ENCODE results near the gene TBX4. TPM values are rescaled to one million over a fixed set of nuclear protein-coding genes. Genes with fewer than 3 reads are reported as not detected.

Gene TBX4
- total RNA-seq, 1 donor from 2014 or later: 8.4 TPM

DNA sequence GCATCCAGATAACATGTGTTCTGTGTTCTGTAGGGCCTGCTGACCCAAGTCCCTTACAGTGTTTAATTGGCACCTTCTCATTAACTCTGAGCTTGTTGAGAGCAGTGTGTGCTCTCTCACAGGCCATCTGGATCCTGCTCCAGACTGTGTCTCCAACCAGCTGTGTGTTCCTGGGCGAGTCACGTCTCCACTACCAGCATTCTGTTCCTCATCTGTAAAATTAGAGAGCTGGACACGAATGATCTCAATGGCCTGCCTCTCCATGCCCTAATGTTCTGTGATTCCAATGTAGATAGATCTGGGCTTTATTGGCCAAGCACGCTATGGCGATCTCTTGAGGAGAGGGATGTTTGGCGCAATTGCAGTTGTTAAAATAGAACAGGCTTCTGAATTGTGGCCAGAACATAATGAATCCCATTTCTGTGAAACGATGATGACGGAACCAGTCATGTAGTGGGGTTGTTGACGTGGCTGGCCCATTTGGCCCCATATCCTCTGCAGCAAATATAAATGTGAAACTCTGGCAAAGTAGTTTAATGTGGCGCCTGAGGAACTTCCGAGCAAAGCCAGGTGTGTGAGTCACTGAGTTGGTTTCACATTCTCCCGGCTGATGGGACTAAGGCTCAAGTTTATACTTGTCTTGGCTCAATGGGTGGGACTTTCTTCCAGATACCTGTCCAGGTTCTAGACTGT lies 22.2 kb downstream of the TBX4 start:
- H3K9ac ChIP-seq (ENCODE audit: low read depth in 1 of 3, low read length in 3 of 3): no peak overlapping the region
- no peaks in the 10 kb centered on the region for H3K4me1 ChIP-seq (ENCODE audit: control insufficient read depth in 3 of 3, insufficient read depth in 3 of 3, low read length in 3 of 3)
- no peak overlapping the region for H3K4me3 ChIP-seq (ENCODE audit: low read length in 3 of 3)
- no peaks in the 10 kb centered on the region for H3K9me3 ChIP-seq (ENCODE audit: control insufficient read depth in 3 of 3, low read length in 3 of 3)
- H3K27ac ChIP-seq (ENCODE audit: low read depth, low read length): no peak overlapping the region
- peaks cover 14 to 17% (median 14%) of the 10 kb centered on the region in 3 donors for H3K27me3 ChIP-seq (ENCODE audit: control insufficient read depth in 3 of 3, insufficient read depth in 3 of 3, low read length in 3 of 3)
- H3K36me3 ChIP-seq (ENCODE audit: control insufficient read depth in 3 of 3, insufficient read depth in 3 of 3, low read length in 3 of 3): no peaks in the 10 kb centered on the region

DNA sequence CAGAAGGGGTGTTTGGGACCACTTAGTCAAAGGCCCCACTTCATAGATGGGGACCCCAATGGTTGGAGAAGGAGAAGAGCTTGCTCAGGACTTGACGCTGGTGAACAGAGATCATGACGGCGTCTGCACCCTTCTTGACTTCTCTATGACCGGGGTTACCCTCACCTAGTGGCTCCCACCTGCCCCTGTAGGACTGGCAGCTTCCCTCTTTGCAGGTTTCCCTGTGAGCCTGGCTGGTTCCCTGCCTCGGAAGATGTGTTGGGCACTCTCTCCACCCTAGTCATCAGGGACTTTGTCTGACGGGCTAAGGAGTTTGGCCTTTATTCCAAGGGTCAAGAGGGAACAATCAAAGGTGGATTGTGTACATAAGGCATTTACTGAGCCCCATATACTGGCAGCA lies 22.7 kb downstream of the TBX4 start:
- H3K4me3 ChIP-seq (ENCODE audit: low read length in 3 of 3): no peak overlapping the region
- no peak overlapping the region for H3K27ac ChIP-seq (ENCODE audit: low read depth, low read length)
- peaks cover 14 to 17% (median 14%) of the 10 kb centered on the region in 3 donors for H3K27me3 ChIP-seq (ENCODE audit: control insufficient read depth in 3 of 3, insufficient read depth in 3 of 3, low read length in 3 of 3)
- no peak overlapping the region for H3K9ac ChIP-seq (ENCODE audit: low read depth in 1 of 3, low read length in 3 of 3)
- no peaks in the 10 kb centered on the region for H3K4me1 ChIP-seq (ENCODE audit: control insufficient read depth in 3 of 3, insufficient read depth in 3 of 3, low read length in 3 of 3)
- no peaks in the 10 kb centered on the region for H3K9me3 ChIP-seq (ENCODE audit: control insufficient read depth in 3 of 3, low read length in 3 of 3)
- no peaks in the 10 kb centered on the region for H3K36me3 ChIP-seq (ENCODE audit: control insufficient read depth in 3 of 3, insufficient read depth in 3 of 3, low read length in 3 of 3)

DNA sequence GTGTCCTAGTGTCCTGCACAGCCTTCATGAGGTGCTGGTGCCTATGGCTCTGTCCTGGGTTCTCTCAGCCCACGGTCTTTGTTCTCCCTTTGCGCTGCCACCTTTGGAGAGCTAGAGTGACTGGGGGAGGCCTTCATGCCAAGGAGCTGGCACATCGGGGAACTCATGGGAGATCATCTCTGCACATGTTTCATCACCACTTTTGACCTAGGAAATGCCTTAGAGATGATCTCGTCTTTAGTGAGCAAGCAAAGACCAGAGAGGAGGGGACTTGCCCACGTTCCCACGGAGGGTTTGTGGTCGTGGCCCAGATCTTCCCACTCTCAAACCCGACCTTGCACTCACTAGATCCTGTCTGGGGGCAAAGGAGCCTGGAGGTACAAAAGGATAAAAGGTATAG lies 23.5 kb downstream of the TBX4 start:
- Histone ChIP-seq H3K27ac (ENCODE audit: low read depth, low read length) (no peak overlapping the region), H3K4me3 (ENCODE audit: low read length in 3 of 3) (no peak overlapping the region), H3K9ac (ENCODE audit: low read depth in 1 of 3, low read length in 3 of 3) (no peak overlapping the region), H3K36me3 (ENCODE audit: control insufficient read depth in 3 of 3, insufficient read depth in 3 of 3, low read length in 3 of 3) (no peaks in the 10 kb centered on the region), H3K9me3 (ENCODE audit: control insufficient read depth in 3 of 3, low read length in 3 of 3) (no peaks in the 10 kb centered on the region), H3K27me3 (ENCODE audit: control insufficient read depth in 3 of 3, insufficient read depth in 3 of 3, low read length in 3 of 3) (peaks cover 14 to 17% (median 14%) of the 10 kb centered on the region in 3 donors), H3K4me1 (ENCODE audit: control insufficient read depth in 3 of 3, insufficient read depth in 3 of 3, low read length in 3 of 3) (no peaks in the 10 kb centered on the region)

DNA sequence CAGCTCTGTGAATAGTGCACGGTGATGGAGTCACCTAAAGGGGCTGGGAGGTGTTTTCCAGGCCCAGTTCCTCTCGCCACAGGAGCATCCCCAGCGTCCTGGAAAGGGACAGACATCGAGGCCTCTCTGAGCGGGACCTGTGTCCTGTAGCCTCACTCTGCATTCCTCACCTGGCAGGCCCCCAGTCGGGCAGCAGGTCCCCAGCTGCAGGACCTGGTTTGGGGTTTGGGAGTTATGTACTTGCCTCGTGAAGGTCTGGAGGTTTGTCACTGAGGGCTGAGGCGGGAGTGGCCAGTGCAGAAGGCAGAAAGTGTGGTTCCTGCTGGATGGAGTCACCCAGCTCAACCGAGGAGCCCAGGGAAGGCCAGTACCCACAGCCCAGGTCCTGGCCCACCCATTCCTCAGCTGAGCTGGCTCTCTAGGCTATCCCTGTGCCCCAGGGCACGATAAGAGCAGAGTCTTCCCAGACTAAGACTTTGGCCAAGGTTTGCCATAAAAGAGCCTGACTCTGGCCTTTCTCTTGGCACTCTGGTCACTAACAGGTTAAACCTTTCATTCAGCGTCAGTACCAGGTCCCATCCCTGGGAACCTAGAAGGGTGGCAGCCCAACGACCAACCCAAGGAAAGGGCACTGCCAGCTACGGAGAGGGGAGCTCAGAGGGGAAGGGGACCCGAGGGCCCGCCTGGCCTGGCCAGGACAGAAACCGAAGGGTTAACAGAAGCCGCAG lies 24.4 kb downstream of the TBX4 start:
- Histone ChIP-seq H3K4me1 (ENCODE audit: control insufficient read depth in 3 of 3, insufficient read depth in 3 of 3, low read length in 3 of 3) (no peaks in the 10 kb centered on the region), H3K9ac (ENCODE audit: low read depth in 1 of 3, low read length in 3 of 3) (no peak overlapping the region), H3K36me3 (ENCODE audit: control insufficient read depth in 3 of 3, insufficient read depth in 3 of 3, low read length in 3 of 3) (no peaks in the 10 kb centered on the region), H3K27me3 (ENCODE audit: control insufficient read depth in 3 of 3, insufficient read depth in 3 of 3, low read length in 3 of 3) (peaks cover 14 to 17% (median 14%) of the 10 kb centered on the region in 3 donors), H3K4me3 (ENCODE audit: low read length in 3 of 3) (no peak overlapping the region), H3K27ac (ENCODE audit: low read depth, low read length) (no peak overlapping the region), H3K9me3 (ENCODE audit: control insufficient read depth in 3 of 3, low read length in 3 of 3) (no peaks in the 10 kb centered on the region)

DNA sequence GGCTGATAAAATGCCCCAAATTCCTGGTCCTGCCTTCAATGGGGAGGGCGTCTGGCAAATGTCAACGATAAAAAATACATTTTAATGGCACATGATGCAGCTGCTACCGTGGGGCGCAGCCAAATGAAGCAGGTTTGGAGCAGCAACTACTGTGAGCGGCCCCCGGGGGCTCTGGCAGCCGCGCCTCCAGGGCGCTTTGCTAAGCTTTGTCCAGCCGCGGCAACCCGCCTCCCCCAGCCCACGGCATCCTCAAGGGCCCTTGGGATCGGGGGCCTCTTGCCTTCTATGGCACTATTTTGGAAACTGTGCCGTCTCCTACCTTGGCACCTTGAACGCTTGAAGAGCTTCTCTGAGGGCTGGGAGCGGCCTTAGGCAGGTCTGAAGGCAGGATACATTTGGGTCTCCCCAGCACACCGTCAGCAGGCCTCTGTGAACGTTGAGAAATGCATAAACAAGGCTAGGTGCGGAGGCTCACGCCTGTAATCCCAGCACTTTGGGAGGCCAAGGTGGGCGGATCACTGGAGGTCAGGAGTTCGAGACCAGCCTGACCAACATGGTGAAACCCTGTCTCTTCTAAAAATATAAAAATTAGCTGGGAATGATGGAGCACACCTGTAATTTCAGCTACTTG lies 25.1 kb downstream of the TBX4 start:
- Histone ChIP-seq H3K36me3 (ENCODE audit: control insufficient read depth in 3 of 3, insufficient read depth in 3 of 3, low read length in 3 of 3) (no peaks in the 10 kb centered on the region), H3K9ac (ENCODE audit: low read depth in 1 of 3, low read length in 3 of 3) (no peak overlapping the region), H3K27me3 (ENCODE audit: control insufficient read depth in 3 of 3, insufficient read depth in 3 of 3, low read length in 3 of 3) (peaks cover 14 to 17% (median 14%) of the 10 kb centered on the region in 3 donors), H3K4me3 (ENCODE audit: low read length in 3 of 3) (no peak overlapping the region), H3K9me3 (ENCODE audit: control insufficient read depth in 3 of 3, low read length in 3 of 3) (no peaks in the 10 kb centered on the region), H3K27ac (ENCODE audit: low read depth, low read length) (no peak overlapping the region), H3K4me1 (ENCODE audit: control insufficient read depth in 3 of 3, insufficient read depth in 3 of 3, low read length in 3 of 3) (no peaks in the 10 kb centered on the region)

DNA sequence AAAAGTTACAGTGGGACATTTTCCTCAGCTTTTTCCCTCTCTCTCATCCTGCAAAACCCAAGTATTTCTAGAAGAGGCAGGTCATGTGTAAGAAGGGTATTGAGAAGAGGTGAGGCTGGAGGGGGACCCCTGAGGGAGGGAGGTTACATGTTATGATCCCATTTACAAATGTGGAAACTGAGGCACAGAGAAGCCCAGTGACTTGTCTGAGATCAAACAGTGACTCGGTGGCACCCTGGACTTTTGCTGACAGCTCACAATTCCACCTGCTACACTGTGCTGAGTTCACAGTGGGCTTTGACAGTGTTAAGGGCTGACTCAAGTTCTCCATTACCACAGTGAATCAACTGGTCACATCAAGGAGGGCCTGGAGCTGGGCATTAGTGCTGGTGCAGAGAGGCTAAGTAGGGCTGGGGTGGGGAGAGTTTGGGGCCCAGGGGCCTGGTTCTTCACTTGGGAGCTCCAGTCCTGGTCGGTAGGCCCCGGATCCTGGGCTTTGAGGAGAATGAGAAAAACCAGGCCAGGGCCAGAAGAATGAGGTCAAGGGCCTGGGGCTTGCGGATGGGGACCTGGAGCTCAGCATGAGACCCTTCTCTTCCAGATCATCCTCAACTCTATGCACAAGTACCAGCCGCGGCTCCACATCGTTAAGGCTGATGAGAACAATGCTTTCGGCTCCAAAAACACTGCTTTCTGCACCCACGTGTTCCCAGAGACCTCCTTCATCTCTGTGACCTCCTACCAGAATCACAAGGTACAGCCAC lies 26.0 kb downstream of the TBX4 start:
- Histone ChIP-seq H3K9ac (ENCODE audit: low read depth in 1 of 3, low read length in 3 of 3) (no peak overlapping the region), H3K36me3 (ENCODE audit: control insufficient read depth in 3 of 3, insufficient read depth in 3 of 3, low read length in 3 of 3) (no peaks in the 10 kb centered on the region), H3K27me3 (ENCODE audit: control insufficient read depth in 3 of 3, insufficient read depth in 3 of 3, low read length in 3 of 3) (peaks cover 14 to 17% (median 14%) of the 10 kb centered on the region in 3 donors), H3K4me3 (ENCODE audit: low read length in 3 of 3) (no peak overlapping the region), H3K9me3 (ENCODE audit: control insufficient read depth in 3 of 3, low read length in 3 of 3) (no peaks in the 10 kb centered on the region), H3K4me1 (ENCODE audit: control insufficient read depth in 3 of 3, insufficient read depth in 3 of 3, low read length in 3 of 3) (no peaks in the 10 kb centered on the region), H3K27ac (ENCODE audit: low read depth, low read length) (no peak overlapping the region)

DNA sequence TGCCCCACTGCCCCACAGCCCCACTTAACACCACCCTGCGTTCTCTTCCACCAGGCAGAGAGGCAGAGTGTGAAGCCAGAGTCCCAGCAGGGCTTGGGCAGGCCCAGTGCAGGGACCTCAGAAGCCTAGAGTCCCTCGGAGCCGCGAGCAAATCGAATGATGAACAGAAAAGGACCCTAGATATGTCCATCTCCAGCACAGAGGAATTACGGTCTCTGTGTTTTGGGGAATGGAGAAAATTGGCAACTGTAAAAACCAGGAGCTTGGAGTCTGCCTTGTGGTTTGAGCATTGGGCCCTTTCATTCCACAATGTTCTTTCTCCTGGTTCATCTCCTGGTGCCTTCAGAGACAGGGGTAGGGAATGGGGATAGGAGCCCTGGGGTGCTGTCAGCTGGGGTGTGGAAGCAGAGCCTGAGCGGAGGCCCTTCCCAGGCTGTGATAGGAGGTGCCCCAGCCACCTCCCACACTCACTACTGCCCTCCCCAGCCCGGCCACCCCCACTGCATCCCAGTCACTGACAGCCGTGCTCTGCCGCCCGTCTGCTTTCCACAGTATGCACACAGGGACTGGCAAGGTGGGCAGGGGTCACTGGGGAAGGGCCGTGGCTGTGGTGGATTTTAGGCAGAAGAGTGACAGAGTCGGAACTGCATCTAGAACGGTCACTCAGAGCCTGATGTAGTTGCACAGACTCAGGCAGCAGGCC lies 26.7 kb downstream of the TBX4 start:
- Histone ChIP-seq H3K4me3 (ENCODE audit: low read length in 3 of 3) (no peak overlapping the region), H3K36me3 (ENCODE audit: control insufficient read depth in 3 of 3, insufficient read depth in 3 of 3, low read length in 3 of 3) (no peaks in the 10 kb centered on the region), H3K4me1 (ENCODE audit: control insufficient read depth in 3 of 3, insufficient read depth in 3 of 3, low read length in 3 of 3) (no peaks in the 10 kb centered on the region), H3K9me3 (ENCODE audit: control insufficient read depth in 3 of 3, low read length in 3 of 3) (no peaks in the 10 kb centered on the region), H3K27ac (ENCODE audit: low read depth, low read length) (no peak overlapping the region), H3K27me3 (ENCODE audit: control insufficient read depth in 3 of 3, insufficient read depth in 3 of 3, low read length in 3 of 3) (peaks cover 14 to 17% (median 14%) of the 10 kb centered on the region in 3 donors), H3K9ac (ENCODE audit: low read depth in 1 of 3, low read length in 3 of 3) (no peak overlapping the region)

DNA sequence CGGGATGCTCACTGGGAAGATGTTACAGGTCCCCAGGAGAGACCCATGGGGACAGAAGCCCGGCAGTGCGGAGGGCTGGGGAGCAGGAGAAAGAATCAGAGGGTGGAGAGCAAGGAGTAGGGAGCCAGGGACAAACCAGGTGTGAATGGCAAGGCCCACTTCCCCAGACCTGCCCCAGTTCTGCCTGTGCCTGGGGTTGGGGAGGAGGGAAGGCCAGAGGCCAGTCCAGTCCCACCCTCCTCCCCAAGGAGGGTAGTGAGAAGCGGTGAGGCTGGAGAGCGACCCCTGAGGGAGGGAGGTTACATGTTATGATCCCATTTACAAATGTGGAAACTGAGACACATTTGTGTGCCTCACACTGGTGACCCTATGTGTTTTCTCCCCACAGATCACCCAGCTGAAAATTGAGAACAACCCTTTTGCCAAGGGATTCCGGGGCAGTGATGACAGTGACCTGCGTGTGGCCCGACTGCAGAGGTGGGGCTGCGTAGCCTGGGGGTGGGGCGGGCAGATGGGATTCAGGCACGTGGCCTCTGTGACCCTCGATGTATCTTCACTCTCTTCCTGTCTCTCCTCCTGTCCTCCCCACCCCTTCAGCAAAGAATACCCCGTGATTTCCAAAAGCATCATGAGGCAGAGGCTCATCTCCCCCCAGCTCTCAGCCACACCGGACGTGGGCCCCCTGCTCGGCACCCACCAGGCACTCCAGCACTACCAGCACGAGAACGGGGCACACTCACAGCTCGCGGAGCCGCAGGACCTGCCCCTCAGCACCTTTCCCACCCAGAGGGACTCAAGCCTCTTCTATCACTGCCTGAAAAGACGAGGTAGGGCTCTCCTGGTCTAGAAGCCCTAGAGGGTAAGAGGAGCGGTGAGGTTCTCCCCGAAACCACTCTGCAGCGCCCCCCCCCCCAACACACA lies 27.5 kb downstream of the TBX4 start:
- H3K36me3 ChIP-seq (ENCODE audit: control insufficient read depth in 3 of 3, insufficient read depth in 3 of 3, low read length in 3 of 3): no peaks in the 10 kb centered on the region
- no peak overlapping the region for H3K4me3 ChIP-seq (ENCODE audit: low read length in 3 of 3)
- H3K9me3 ChIP-seq (ENCODE audit: control insufficient read depth in 3 of 3, low read length in 3 of 3): no peaks in the 10 kb centered on the region
- H3K4me1 ChIP-seq (ENCODE audit: control insufficient read depth in 3 of 3, insufficient read depth in 3 of 3, low read length in 3 of 3): no peaks in the 10 kb centered on the region
- H3K27ac ChIP-seq (ENCODE audit: low read depth, low read length): no peak overlapping the region
- peaks cover 14 to 17% (median 14%) of the 10 kb centered on the region in 3 donors for H3K27me3 ChIP-seq (ENCODE audit: control insufficient read depth in 3 of 3, insufficient read depth in 3 of 3, low read length in 3 of 3)
- no peak overlapping the region for H3K9ac ChIP-seq (ENCODE audit: low read depth in 1 of 3, low read length in 3 of 3)

DNA sequence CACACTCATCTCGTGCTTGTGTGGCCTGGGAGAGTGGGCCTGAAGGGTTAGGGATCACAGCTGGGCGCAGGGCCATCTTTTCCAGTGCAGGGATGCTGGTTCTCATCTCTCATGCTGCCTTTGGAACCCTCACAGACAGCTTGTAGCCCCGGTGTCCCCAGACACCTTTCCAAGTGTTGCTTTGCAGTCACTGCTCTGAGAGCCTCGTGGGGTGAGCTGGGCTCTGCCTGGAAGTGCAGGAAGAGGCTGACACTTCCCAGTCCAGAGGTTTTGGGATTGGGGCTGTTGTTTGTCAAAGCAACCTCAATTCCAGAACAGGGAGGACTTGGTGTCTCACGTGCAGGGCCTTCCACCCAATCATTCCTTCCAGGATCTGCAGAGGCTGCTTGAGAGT lies 28.2 kb downstream of the TBX4 start:
- H3K4me1 ChIP-seq (ENCODE audit: control insufficient read depth in 3 of 3, insufficient read depth in 3 of 3, low read length in 3 of 3): no peaks in the 10 kb centered on the region
- no peaks in the 10 kb centered on the region for H3K36me3 ChIP-seq (ENCODE audit: control insufficient read depth in 3 of 3, insufficient read depth in 3 of 3, low read length in 3 of 3)
- H3K4me3 ChIP-seq (ENCODE audit: low read length in 3 of 3): no peak overlapping the region
- H3K27ac ChIP-seq (ENCODE audit: low read depth, low read length): no peak overlapping the region
- H3K9ac ChIP-seq (ENCODE audit: low read depth in 1 of 3, low read length in 3 of 3): no peak overlapping the region
- H3K27me3 ChIP-seq (ENCODE audit: control insufficient read depth in 3 of 3, insufficient read depth in 3 of 3, low read length in 3 of 3): peaks cover 11 to 16% (median 14%) of the 10 kb centered on the region in 3 donors
- H3K9me3 ChIP-seq (ENCODE audit: control insufficient read depth in 3 of 3, low read length in 3 of 3): no peaks in the 10 kb centered on the region
